Measurements from ENCODE around the gene LDHD. TPM values are rescaled to one million over a fixed set of nuclear protein-coding genes. Genes with fewer than 3 reads are reported as not detected.

The LDHD gene
- polyA plus RNA-seq, 2 donors, result 11.8 to 12.6 TPM

DNA sequence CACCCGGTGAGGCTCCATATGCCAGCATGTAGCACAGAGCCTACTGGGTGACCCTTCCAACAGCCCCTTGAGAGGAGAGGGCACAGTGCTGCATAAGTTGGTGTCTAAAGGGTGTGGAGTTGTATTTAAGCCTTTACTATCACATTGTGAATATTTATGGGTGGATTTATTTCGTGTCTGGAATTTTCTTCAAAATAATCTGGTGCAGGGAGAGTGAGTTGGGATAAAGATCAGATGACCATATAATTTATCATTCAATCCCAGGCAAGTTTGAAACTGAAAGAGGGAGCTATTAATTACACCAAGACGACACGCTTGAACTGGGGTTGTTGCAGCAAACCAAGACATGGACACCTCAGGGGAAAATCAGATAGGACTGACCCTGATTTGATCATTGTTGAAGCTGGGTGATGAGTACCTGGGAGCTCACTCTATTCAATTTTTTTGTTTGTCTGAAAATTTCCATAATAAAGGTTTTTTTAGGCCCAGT, 42.2 kb downstream of the LDHD start:
- no peak overlapping the region for H3K4me3 ChIP-seq (ENCODE audit: low read depth in 1 of 2, low read length in 2 of 2)
- H3K27me3 ChIP-seq (ENCODE audit: control insufficient read depth in 1 of 2, insufficient read depth in 2 of 2, low read length in 2 of 2), result no peaks in the 10 kb centered on the region
- WGBS, 2 donors, result 72 to 81% methylated on average over 4 of the region's 4 CpGs
- H3K9me3 ChIP-seq (ENCODE audit: control insufficient read depth in 2 of 2, insufficient read depth in 1 of 2, low read depth in 1 of 2, low read length in 1 of 2), result no peaks in the 10 kb centered on the region
- peaks cover 0 to 2% of the 10 kb centered on the region in 2 donors for H3K36me3 ChIP-seq (ENCODE audit: control insufficient read depth in 2 of 2, insufficient read depth in 2 of 2, low read length in 1 of 2)
- peak overlapping the region in 1 of 2 donors; percentile 17 for H3K27ac ChIP-seq (ENCODE audit: low read depth in 2 of 2, low read length in 1 of 2)
- peaks cover 0 to 13% of the 10 kb centered on the region in 2 donors for H3K4me1 ChIP-seq (ENCODE audit: control insufficient read depth in 2 of 2, insufficient read depth in 2 of 2, low read length in 1 of 2)

DNA sequence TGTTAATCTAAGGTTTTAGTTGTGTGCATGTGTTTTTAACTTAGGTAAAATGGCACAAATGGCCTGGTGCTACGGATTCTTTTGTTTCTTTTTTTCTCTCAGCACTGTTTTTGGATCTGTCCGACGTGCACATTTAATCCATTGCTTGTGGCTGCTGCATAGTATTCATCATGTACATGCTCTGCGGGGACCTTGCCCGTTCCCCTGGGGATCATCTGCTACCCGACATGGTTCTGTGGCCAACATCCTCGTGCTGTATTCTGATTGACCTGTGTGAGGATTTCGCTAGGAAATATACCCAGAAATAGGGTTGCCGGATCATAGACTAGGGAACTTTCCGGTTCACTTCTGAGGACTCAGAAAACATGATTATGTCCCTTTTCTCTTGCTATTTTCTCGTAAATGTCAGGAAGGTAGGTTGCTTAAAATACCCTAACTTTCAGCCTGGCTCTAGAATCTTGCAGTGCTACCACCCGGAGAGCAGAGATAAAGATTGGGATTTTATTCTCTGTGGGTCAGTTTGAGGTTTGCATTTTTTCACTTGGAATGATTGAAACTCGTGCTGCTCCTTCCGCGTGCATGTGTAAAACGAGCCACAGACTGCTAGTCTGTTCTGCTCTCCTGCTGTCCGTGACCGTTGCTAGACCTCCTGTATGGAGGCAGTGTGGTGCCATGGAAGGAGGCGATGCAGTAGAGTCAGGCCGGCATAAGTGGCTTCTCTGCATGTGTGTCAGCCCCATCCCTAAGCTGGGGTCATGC, 42.9 kb downstream of the LDHD start:
- H3K4me1 ChIP-seq (ENCODE audit: control insufficient read depth in 2 of 2, insufficient read depth in 2 of 2, low read length in 1 of 2), result peaks cover 0 to 13% of the 10 kb centered on the region in 2 donors
- WGBS, 2 donors, result 84 to 85% methylated on average over 20 of the region's 20 CpGs
- H3K4me3 ChIP-seq (ENCODE audit: low read depth in 1 of 2, low read length in 2 of 2), result no peak overlapping the region
- no peaks in the 10 kb centered on the region for H3K9me3 ChIP-seq (ENCODE audit: control insufficient read depth in 2 of 2, insufficient read depth in 1 of 2, low read depth in 1 of 2, low read length in 1 of 2)
- H3K36me3 ChIP-seq (ENCODE audit: control insufficient read depth in 2 of 2, insufficient read depth in 2 of 2, low read length in 1 of 2), result peaks cover 0 to 2% of the 10 kb centered on the region in 2 donors
- peak overlapping the region in 1 of 2 donors; percentile 17 for H3K27ac ChIP-seq (ENCODE audit: low read depth in 2 of 2, low read length in 1 of 2)
- H3K27me3 ChIP-seq (ENCODE audit: control insufficient read depth in 1 of 2, insufficient read depth in 2 of 2, low read length in 2 of 2), result no peaks in the 10 kb centered on the region

DNA sequence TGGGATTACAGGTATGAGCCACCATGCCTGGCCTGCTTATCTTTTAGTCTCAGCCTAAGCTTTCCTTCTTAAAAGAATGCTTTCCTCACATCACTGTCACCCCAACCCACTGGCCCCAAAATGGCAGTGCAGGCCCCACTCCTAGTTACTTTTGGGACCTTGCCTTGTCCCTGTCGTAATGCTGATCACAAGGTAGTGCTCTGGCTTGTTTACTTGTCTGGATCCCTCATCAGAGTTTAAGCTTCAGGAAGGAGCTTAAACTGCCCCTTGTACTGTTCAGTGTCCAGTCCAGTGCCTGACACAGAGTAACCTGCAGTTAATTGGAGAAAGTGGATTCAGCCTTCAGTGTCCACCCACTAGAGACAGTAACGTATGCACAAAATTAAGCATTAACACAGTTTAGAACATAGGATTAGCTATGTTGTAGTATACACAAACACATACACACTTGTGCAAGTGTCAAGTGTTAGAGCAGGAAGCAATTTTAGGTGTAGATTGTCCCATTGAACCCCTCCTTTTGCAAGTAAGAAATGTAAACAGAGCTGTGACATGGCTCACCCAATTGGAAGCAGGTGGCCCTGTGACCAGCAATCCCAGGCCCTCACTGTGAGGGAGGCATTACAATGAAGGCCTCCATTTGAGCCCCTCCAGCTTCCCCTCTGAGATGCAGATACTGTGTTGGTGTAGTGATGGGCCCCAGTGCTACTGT, 44.2 kb downstream of the LDHD start:
- H3K36me3 ChIP-seq (ENCODE audit: control insufficient read depth in 2 of 2, insufficient read depth in 2 of 2, low read length in 1 of 2), result no peaks in the 10 kb centered on the region
- no peak overlapping the region for H3K27ac ChIP-seq (ENCODE audit: low read depth in 2 of 2, low read length in 1 of 2)
- H3K4me1 ChIP-seq (ENCODE audit: control insufficient read depth in 2 of 2, insufficient read depth in 2 of 2, low read length in 1 of 2), result peaks cover 0 to 13% of the 10 kb centered on the region in 2 donors
- H3K27me3 ChIP-seq (ENCODE audit: control insufficient read depth in 1 of 2, insufficient read depth in 2 of 2, low read length in 2 of 2), result no peaks in the 10 kb centered on the region
- 89% methylated on average over 2 of the region's 2 CpGs for WGBS, 2 donors
- H3K4me3 ChIP-seq (ENCODE audit: low read depth in 1 of 2, low read length in 2 of 2), result no peak overlapping the region
- no peaks in the 10 kb centered on the region for H3K9me3 ChIP-seq (ENCODE audit: control insufficient read depth in 2 of 2, insufficient read depth in 1 of 2, low read depth in 1 of 2, low read length in 1 of 2)

DNA sequence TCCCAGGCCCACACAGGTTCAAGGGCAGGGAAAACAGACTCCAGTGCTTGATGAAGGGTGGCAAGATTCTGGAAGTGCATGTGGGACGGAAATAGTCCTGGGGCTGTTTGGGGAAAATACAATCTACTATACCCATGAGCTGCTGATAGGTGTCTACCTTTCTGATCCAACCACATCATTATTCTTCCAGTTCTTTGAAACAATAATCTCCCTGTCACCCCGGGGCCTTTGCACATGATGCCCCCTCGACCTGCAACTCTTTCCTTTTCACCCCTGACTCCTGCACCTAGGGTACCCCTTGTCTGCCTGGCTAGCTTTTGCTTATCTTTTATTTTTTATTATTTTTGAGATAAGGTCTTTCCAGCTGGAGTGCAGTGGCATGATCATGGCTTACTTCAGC, 45.0 kb downstream of the LDHD start:
- Histone ChIP-seq H3K27me3 (ENCODE audit: control insufficient read depth in 1 of 2, insufficient read depth in 2 of 2, low read length in 2 of 2) (no peaks in the 10 kb centered on the region), H3K4me1 (ENCODE audit: control insufficient read depth in 2 of 2, insufficient read depth in 2 of 2, low read length in 1 of 2) (peaks cover 0 to 16% of the 10 kb centered on the region in 2 donors), H3K4me3 (ENCODE audit: low read depth in 1 of 2, low read length in 2 of 2) (no peak overlapping the region), H3K36me3 (ENCODE audit: control insufficient read depth in 2 of 2, insufficient read depth in 2 of 2, low read length in 1 of 2) (no peaks in the 10 kb centered on the region), H3K27ac (ENCODE audit: low read depth in 2 of 2, low read length in 1 of 2) (no peak overlapping the region), H3K9me3 (ENCODE audit: control insufficient read depth in 2 of 2, insufficient read depth in 1 of 2, low read depth in 1 of 2, low read length in 1 of 2) (no peaks in the 10 kb centered on the region)
- 91 to 93% methylated on average over 3 of the region's 3 CpGs for WGBS, 2 donors

DNA sequence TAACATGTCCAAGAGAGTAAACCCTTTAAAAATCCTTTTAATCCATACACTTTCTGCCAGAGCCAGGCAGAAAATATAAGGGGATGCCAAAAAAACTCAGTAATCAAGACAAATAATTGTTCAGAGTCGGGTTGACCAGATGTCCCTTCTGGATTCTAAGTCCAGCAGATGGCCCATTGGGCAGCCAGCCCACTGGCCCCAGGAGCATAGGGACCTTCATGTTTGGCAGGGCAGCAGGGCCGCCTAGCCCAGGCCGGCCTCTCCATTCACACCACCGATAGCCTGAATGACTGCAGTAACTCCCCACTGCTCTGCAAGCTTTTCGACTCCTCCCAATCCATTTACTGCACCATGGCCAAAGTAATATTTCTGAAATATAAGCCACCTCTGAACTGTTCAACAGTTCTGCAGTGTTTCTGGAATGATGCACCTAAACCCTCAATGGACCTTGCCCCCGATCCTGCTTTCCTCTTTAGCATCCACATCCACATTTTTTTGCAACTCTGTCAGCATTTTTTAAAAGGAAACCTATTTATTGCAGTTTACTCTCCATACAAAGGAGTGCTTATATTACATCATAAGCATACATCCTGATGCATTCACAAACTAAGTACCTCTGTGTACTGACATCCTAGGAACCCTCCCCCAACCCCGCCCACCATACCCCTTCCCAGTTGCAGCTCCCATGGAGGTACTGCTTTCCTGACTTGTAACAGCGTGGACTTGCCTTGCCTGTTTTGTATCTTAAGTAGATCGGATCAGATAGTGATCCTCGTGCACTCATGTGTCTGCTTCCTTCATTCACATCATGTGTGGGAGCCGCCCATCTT, 46.4 kb downstream of the LDHD start:
- peak overlapping the region; percentile 32 to 79 for H3K27ac ChIP-seq (ENCODE audit: low read depth in 2 of 2, low read length in 1 of 2)
- no peaks in the 10 kb centered on the region for H3K36me3 ChIP-seq (ENCODE audit: control insufficient read depth in 2 of 2, insufficient read depth in 2 of 2, low read length in 1 of 2)
- H3K4me3 ChIP-seq (ENCODE audit: low read depth in 1 of 2, low read length in 2 of 2), result no peak overlapping the region
- no peaks in the 10 kb centered on the region for H3K9me3 ChIP-seq (ENCODE audit: control insufficient read depth in 2 of 2, insufficient read depth in 1 of 2, low read depth in 1 of 2, low read length in 1 of 2)
- peaks cover 0 to 18% of the 10 kb centered on the region in 2 donors for H3K4me1 ChIP-seq (ENCODE audit: control insufficient read depth in 2 of 2, insufficient read depth in 2 of 2, low read length in 1 of 2)
- H3K27me3 ChIP-seq (ENCODE audit: control insufficient read depth in 1 of 2, insufficient read depth in 2 of 2, low read length in 2 of 2), result no peaks in the 10 kb centered on the region
- WGBS, 2 donors, result 66% methylated on average over 11 of the region's 11 CpGs

DNA sequence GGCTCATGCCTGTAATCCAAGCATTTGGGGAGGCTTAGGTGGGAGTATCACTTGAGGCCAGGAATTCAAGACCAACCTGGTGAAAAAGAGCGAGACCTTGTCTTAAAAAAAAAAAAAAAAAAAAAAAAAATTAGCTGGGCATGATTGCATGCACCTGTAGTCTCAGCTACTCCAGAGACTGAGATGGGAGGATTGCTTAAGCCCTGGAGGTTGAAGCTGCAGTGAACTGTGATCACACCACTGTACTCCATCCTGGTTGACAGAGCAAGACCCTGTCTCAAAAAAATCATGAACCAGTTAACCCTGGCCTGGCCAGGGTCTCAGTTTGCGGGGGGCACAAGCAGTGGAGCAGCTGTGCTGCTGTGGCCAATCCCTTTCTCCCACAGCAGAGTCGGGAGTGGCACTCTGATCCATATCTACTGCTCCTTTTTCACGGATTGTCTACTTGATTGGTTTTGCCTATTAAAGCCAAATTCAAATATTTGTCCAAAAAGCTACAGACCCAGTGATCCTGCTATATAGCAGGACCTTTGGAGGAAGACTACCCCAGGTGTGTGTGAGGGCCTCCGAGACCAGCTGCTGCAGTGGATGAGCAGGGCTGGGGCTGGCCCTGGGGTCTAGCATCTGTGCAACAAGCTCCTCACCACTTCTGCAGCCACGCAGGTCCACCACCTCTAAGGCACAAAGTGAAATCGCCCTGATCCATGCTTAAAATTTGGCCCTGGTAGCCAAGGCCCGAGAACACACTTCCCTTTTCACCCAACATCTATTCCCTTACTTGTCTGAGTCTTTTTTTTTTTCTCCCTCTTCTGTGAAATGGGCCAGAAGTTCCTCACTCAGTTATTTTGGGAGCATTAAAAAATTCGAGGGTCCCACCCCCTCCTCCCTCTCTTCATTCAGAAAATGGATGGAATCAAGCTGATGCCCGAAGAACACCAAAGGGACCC, 48.2 kb downstream of the LDHD start:
- Histone ChIP-seq H3K27ac (ENCODE audit: low read depth in 2 of 2, low read length in 1 of 2) (no peak overlapping the region), H3K9me3 (ENCODE audit: control insufficient read depth in 2 of 2, insufficient read depth in 1 of 2, low read depth in 1 of 2, low read length in 1 of 2) (no peaks in the 10 kb centered on the region)
- WGBS, 2 donors, result 82 to 91% methylated on average over 10 of the region's 10 CpGs

DNA sequence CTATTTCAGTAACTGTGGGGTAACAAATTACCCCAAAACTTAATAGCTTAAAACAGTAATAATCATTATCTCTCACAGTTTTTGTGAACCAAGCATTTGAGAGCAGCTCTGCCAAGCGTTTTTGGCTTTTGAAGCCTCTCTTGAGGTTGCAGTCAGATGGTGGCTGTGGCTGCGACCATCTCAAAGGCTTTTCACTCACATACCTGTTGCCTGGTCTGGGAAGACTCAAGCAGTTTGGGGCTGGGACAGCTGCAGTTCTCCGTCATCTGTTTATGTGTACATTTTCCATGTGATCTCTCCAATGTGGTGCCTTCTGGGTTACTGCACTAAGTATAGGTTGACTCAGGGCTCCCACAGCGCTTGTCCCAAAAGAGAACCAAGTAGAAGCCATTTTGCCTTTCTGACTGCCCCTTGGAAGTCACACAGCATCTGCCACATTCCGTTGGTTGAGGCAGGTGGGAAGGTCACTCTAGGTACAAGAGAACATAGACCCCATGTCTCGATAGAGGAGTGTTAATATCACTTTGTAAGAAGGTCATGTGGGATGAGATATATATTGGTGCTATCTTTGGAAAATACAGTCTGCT, 49.6 kb downstream of the LDHD start:
- Histone ChIP-seq H3K27me3 (ENCODE audit: control insufficient read depth in 1 of 2, insufficient read depth in 2 of 2, low read length in 2 of 2) (no peaks in the 10 kb centered on the region), H3K27ac (ENCODE audit: low read depth in 2 of 2, low read length in 1 of 2) (peak overlapping the region in 1 of 2 donors; percentile 50), H3K9me3 (ENCODE audit: control insufficient read depth in 2 of 2, insufficient read depth in 1 of 2, low read depth in 1 of 2, low read length in 1 of 2) (no peaks in the 10 kb centered on the region), H3K4me3 (ENCODE audit: low read depth in 1 of 2, low read length in 2 of 2) (no peak overlapping the region), H3K36me3 (ENCODE audit: control insufficient read depth in 2 of 2, insufficient read depth in 2 of 2, low read length in 1 of 2) (no peaks in the 10 kb centered on the region), H3K4me1 (ENCODE audit: control insufficient read depth in 2 of 2, insufficient read depth in 2 of 2, low read length in 1 of 2) (peaks cover 6 to 26% of the 10 kb centered on the region in 2 donors)
- WGBS, 2 donors, result 88 to 92% methylated on average over 6 of the region's 6 CpGs

More for the DNA sequence above, 48.2 kb downstream of the LDHD start:
- Histone ChIP-seq H3K4me1 (ENCODE audit: control insufficient read depth in 2 of 2, insufficient read depth in 2 of 2, low read length in 1 of 2) (peaks cover 2 to 17% of the 10 kb centered on the region in 2 donors), H3K27me3 (ENCODE audit: control insufficient read depth in 1 of 2, insufficient read depth in 2 of 2, low read length in 2 of 2) (no peaks in the 10 kb centered on the region), H3K4me3 (ENCODE audit: low read depth in 1 of 2, low read length in 2 of 2) (no peak overlapping the region), H3K36me3 (ENCODE audit: control insufficient read depth in 2 of 2, insufficient read depth in 2 of 2, low read length in 1 of 2) (no peaks in the 10 kb centered on the region)

DNA sequence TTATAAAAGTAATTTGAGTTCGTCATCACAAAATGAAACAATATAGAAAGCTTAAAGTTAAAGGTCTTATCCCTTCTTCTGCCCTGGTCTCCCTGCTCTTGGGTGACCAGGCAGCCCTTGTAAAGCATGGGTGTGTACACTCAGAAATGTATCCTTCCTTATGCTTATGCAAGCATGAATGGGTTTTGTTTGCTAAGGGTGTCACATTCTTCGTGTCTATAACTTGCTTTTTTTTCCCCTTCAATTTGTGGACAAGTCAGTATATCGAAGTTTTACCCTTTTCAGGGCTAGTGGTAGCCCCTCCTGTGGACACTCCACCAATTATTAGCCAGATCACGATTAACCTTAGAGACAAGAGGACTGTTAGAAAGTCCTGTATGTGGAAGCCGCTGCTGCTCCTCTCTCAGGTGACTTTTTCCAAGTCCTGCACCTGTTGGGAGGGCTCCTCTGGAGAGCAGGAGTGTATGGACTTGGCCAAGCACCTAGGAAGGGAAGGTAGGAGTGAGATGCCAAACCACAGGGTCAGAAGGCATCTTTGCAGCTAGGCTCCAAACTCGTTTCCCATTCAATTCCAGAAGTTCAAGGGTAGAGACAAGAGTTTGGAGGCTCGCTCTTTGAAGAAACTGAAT, 50.9 kb downstream of the LDHD start:
- Histone ChIP-seq H3K9me3 (ENCODE audit: control insufficient read depth in 2 of 2, insufficient read depth in 1 of 2, low read depth in 1 of 2, low read length in 1 of 2) (no peaks in the 10 kb centered on the region), H3K27me3 (ENCODE audit: control insufficient read depth in 1 of 2, insufficient read depth in 2 of 2, low read length in 2 of 2) (no peaks in the 10 kb centered on the region), H3K4me1 (ENCODE audit: control insufficient read depth in 2 of 2, insufficient read depth in 2 of 2, low read length in 1 of 2) (peaks cover 6 to 23% of the 10 kb centered on the region in 2 donors), H3K4me3 (ENCODE audit: low read depth in 1 of 2, low read length in 2 of 2) (no peak overlapping the region), H3K36me3 (ENCODE audit: control insufficient read depth in 2 of 2, insufficient read depth in 2 of 2, low read length in 1 of 2) (no peaks in the 10 kb centered on the region), H3K27ac (ENCODE audit: low read depth in 2 of 2, low read length in 1 of 2) (peak overlapping the region; percentile 95 to 97)
- 62 to 65% methylated on average over 7 of the region's 7 CpGs for WGBS, 2 donors

Measured in esophagus (tissue), 2 donors.